ENCODE results near the gene FBXO28. TPM values are rescaled to one million over a fixed set of nuclear protein-coding genes. Genes with fewer than 3 reads are reported as not detected.

FBXO28 gene
- 27.4 and 41.5 TPM in 2 replicates for total RNA-seq

GRCh38 chr1:224113918-224114786 lies at the start of gene FBXO28:
FBXO28 (plus strand) TSS chr1:224114111; CDS start chr1:224114130, 19 bp downstream.
- peak within 1 kb of the TSS; percentile 96 for H3K4me3 ChIP-seq (ENCODE audit: low read depth, low read length)
- peak; percentile 92 for DNase-seq (ENCODE audit: low read depth)
- no peak for TF ChIP-seq CTCF (IDR thresholded peaks at IDR 0.05; ENCODE audit: insufficient read depth, low read depth, low read length)

- H3K4me3 ChIP-seq (ENCODE audit: low read depth, low read length), result no peak overlapping the region
- no peak for TF ChIP-seq CTCF (IDR thresholded peaks at IDR 0.05; ENCODE audit: insufficient read depth, low read depth, low read length)
- DNase-seq (ENCODE audit: low read depth), result no peak
Measured at GRCh38 chr1:224064150-224064549, 49.8 kb upstream of the FBXO28 start.

GRCh38 chr1:224065455-224065854 lies 48.5 kb upstream of the FBXO28 start:
- no peak for DNase-seq (ENCODE audit: low read depth)
- H3K4me3 ChIP-seq (ENCODE audit: low read depth, low read length), result no peak overlapping the region
- TF ChIP-seq CTCF (IDR thresholded peaks at IDR 0.05; ENCODE audit: insufficient read depth, low read depth, low read length), result no peak

GRCh38 chr1:224067207-224067606 lies 46.7 kb upstream of the FBXO28 start:
- TF ChIP-seq CTCF (IDR thresholded peaks at IDR 0.05; ENCODE audit: insufficient read depth, low read depth, low read length), result no peak

GRCh38 chr1:224067621-224068457 lies 46.1 kb upstream of the FBXO28 start:
- TF ChIP-seq CTCF (IDR thresholded peaks at IDR 0.05; ENCODE audit: insufficient read depth, low read depth, low read length), result no peak
- H3K4me3 ChIP-seq (ENCODE audit: low read depth, low read length), result no peak overlapping the region
- peak; percentile 28 for DNase-seq (ENCODE audit: low read depth)

More at GRCh38 chr1:224067207-224067606, 46.7 kb upstream of the FBXO28 start:
- no peak overlapping the region for H3K4me3 ChIP-seq (ENCODE audit: low read depth, low read length)
- DNase-seq (ENCODE audit: low read depth), result no peak

- TF ChIP-seq CTCF (IDR thresholded peaks at IDR 0.05; ENCODE audit: insufficient read depth, low read depth, low read length), result no peak
- H3K4me3 ChIP-seq (ENCODE audit: low read depth, low read length), result no peak overlapping the region
- no peak for DNase-seq (ENCODE audit: low read depth)
Measured at GRCh38 chr1:224068458-224069072, 45.3 kb upstream of the FBXO28 start.
